GM15510 (cell line): ENCODE data around the gene C4BPB.

Experiments
- POLR2A ChIP-seq: IDR thresholded peaks from 3 replicates; pipeline ENCODE4 v1.6.1; 2011; ENCODE audit warnings: borderline replicate concordance; ENCODE audit not compliant: insufficient read length; ENCODE audit errors: extremely low read depth

C4BPB gene

GRCh38 chr1:207072233-207072632, 16.4 kb upstream of the C4BPB start:
- TF ChIP-seq POLR2A: no peak

DNA sequence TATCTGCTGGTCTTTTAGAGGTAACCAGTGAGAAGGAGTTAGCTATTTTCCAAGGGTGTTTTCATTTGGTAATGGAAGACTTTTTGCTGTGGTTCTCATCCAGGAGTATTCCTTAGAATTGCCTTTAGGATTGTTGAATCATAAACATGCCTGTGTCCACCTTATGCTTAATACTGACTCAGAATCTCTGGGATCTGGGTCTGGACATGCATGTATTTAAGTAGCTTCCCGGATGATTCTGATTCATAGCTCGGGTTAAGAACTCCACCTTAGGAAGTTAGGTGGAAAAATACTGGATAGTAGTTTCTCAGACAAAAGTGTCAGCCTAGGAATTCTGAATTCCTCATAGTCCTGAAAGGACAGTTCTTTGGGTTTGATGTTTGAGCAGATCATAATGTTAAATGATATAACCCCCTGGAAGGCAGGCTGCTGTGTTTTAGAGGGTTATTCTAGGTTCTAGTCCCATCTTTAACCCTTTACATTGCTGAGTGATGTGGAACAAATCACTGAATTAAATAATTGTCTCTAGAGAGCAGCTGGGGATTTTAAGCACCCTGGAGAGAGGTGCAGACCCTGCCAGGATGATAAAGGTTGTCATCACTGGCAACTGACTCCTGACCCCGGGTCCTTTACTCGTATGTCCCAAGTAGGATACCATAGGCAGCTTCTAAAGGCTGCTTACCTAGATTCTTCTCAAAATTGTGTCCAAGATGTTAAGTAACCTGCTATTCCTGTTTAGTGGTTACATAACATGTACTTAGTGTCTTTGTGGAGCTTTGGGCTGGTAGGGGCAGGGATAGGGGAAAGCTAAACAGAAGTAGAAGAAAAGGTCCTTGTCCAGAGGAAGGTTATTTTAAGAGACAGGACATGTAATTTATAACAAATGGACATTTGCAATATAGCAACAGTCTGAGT, 14.5 kb upstream of the C4BPB start:
- TF ChIP-seq POLR2A: no peak

DNA sequence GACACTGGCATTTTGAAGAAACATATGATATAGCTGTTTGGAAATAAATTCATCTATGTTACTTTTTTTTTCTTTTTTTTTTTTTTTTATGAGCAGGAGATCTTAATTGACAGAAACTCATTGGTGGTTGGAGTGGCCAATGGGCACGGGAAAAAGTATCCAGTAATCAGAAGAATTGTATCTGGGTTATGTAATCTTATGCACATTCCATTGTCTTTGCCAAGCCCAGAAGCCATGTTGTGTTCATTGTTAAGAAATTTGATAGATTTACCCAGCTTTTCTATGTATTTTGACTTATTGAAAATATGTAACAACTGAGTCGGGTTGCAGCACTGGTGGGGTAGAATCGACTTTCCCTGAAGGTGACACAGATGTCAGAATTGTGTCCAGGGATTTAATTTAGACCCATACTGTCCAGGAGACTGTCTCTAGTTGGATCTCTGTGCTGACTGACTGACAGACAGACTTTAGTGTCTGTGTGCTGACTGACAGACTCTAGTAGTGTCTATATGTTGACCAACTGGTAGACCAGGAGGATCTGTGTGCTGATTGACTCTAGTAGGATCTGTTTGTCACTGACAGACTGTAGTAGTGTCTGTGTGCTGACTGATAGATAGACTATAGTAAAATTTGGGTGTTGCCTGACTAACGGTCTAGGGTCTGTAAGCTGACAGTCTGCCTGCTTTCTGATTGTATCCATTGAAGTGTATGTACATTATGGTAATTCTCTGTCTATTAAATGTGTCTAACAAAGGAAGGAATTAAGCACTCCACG, 12.3 kb upstream of the C4BPB start:
- TF ChIP-seq POLR2A: no peak

GRCh38 chr1:207077012-207077411, 11.6 kb upstream of the C4BPB start:
- no peak for TF ChIP-seq POLR2A

GRCh38 chr1:207077470-207078377, 10.9 kb upstream of the C4BPB start:
- TF ChIP-seq POLR2A: no peak

GRCh38 chr1:207078578-207079132, 10.0 kb upstream of the C4BPB start:
- no peak for TF ChIP-seq POLR2A

GRCh38 chr1:207079706-207080241, 8.9 kb upstream of the C4BPB start:
- no peak for TF ChIP-seq POLR2A

- TF ChIP-seq POLR2A: no peak
Observed at GRCh38 chr1:207081088-207081487, 7.6 kb upstream of the C4BPB start.

GRCh38 chr1:207081806-207082205, 6.9 kb upstream of the C4BPB start:
- TF ChIP-seq POLR2A: no peak

DNA sequence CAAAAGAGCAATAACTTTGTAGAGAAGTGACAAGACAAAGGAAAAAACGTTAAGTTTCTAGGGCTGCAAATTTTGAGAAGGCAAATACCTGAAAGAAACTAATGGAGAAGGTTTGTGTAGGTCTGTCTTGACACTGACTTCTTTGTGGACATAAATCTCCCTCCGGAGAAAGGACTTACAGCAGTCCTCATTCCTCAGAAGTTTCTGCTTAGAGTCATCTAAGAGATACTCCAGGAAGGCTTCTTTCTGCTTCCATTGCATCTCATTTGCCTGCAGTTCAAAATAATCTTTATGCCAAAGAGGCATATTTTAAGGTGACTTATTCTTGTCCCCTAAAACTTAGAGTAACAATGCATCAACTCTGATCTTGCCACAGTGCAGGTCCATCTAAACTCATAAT, 4.4 kb upstream of the C4BPB start:
- TF ChIP-seq POLR2A: no peak

DNA sequence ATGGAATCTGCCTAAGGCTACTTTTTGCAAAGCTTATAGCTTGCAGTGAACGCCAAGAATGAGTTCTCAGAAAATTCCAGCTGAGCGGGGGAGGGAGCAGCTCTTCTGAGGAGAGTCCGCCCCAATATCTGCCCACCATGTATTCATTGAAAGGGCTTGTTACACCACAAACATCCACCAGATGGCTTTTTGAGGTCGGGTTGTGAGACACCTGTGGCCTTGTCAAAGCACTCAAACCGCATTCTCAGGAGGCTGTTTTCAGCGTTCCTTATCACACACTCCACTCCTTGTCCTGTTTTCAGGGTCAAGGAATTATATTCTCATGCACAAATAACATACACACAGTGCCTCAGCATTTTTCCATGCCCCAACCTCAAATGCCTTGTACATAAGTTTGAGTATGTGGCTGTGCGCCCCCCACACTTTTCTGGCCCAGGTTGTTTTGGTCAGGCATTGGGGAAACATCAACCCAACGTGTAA, 3.9 kb upstream of the C4BPB start:
- TF ChIP-seq POLR2A: no peak

DNA sequence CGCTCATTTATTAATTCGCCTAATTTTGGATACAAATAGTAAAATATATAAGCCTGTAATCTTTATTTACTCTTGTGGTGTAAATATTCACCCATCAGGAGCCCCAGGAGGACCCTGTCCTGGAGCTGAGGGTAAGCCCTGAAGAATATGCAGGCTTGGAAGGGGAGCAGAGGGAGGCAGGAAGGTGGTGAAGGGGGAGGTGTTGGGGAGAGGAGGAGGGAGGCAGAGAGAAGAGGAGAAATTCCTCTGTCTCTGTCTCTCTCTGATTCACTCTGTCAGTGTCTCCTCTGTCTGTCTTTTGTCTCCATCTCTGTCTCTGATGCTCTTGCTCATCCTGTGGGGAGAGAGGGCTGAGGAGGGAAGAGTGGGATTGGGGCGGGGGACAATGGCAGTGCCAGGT, 2.8 kb upstream of the C4BPB start:
- TF ChIP-seq POLR2A: no peak

DNA sequence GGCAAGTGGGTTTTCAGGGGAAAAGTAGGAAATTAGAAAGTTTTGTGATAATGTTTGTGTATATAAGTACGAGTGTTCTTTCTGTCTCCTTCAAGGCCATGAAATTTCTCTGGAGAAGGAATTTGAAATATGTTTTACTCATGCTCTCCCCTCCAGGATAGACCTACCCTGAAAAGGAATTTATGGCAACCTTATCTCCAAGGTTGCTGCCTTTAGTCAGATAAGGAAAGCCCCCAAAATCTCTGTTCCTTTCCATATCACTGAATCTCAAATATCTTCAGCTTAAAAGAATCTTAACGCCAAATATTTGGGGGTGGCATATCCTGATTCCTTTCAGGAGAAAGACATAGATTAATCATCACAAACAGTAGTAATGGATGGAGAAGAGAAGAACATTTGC, 499 bp upstream of the C4BPB start:
- no peak for TF ChIP-seq POLR2A

- no peak for TF ChIP-seq POLR2A
Observed at GRCh38 chr1:207089627-207090355, 1.1 kb downstream of the C4BPB start.

DNA sequence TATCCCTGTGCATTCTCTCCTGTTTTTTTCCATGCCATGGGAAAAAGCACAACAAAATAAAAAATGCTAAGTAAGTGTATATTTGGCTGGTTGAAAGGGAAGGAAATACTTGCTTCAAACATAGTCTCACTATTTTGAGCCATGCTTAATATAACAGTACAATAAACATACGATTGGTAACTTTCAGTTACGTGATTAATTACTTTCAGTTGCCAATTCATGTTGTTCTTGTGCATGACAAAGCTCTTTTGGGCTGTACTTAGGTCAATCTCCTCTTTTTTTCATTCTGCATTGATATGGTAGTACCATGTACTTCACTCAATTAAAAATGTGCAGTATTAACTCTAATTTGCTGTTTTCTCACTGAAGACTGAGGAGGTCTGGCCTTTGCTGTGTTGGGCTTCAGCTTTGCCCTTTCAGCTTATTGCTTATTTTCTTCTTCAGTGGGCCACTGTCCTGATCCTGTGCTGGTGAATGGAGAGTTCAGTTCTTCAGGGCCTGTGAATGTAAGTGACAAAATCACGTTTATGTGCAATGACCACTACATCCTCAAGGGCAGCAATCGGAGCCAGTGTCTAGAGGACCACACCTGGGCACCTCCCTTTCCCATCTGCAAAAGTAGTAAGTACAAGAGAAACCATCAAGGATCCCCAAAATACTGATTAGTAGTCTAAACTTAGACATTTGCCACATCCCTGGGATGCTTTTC, 2.7 kb downstream of the C4BPB start:
- TF ChIP-seq POLR2A: no peak
